SK-N-MC (cell line): Measurements from ENCODE around the gene CYB5R3.
A peak's percentile ranks its signal among the peaks of the same experiment; 100 is the strongest.

Source experiments
- DNase-seq: peaks from one replicate; pipeline ENCODE4 v3.0.0-alpha.2; 2011; ENCODE audit warnings: low read depth, low spot score
- H3K27ac ChIP-seq: fragments of 200-600 bp; sonication (generic); 2 replicates; pipeline ENCODE4 v1.5.1; 2016; ENCODE audit warnings: mixed run types
- H3K36me3 ChIP-seq: fragments of 200-600 bp; sonication (generic); 2 replicates; pipeline ENCODE4 v1.6.1; 2017; ENCODE audit warnings: antibody characterized with exemption, low read length, mixed read lengths; ENCODE audit not compliant: insufficient read depth
- H3K4me3 ChIP-seq: fragments of 200-600 bp; sonication (generic); 2 replicates; pipeline ENCODE4 v1.5.1; 2016
- H3K9ac ChIP-seq: fragments of 200-600 bp; sonication (generic); 2 replicates; pipeline ENCODE4 v1.8.0; 2017; ENCODE audit warnings: mixed run types, mixed read lengths; ENCODE audit not compliant: insufficient read length
- H3K9me3 ChIP-seq: fragments of 200-600 bp; sonication (generic); 2 replicates; pipeline ENCODE4 v1.6.1; 2017; ENCODE audit warnings: low read depth, mild to moderate bottlenecking, antibody characterized with exemption, low read length, moderate library complexity, mixed read lengths
- EZH2 ChIP-seq: fragments of 200-600 bp; sonication (generic); IDR thresholded peaks from one replicate; pipeline ENCODE4 v1.6.1; 2017; ENCODE audit warnings: antibody characterized with exemption
- FOXP2 ChIP-seq: optimal IDR thresholded peaks from 2 replicates; pipeline ENCODE3; 2011; ENCODE audit warnings: mild to moderate bottlenecking, moderate library complexity; ENCODE audit not compliant: insufficient read depth; ENCODE audit errors: extremely low read length, control extremely low read depth
- POLR2AphosphoS5 ChIP-seq: IDR thresholded peaks from 2 replicates; pipeline ENCODE4 v1.6.1; 2012; ENCODE audit warnings: mild to moderate bottlenecking, low read depth, low read length, borderline replicate concordance

The CYB5R3 gene

GRCh38 chr22:42615092-42615859 lies 33.9 kb downstream of the CYB5R3 start:
- peaks cover 16% of the 10 kb centered on the region for H3K36me3 ChIP-seq
- TF ChIP-seq POLR2AphosphoS5 (peak; percentile 100), EZH2 (no peak), FOXP2 (peak; percentile 57)
- peak overlapping the region; percentile 99 for H3K27ac ChIP-seq
- no peaks in the 10 kb centered on the region for H3K9me3 ChIP-seq
- peak; percentile 93 for DNase-seq
- peak overlapping the region; percentile 99 for H3K4me3 ChIP-seq
- peak overlapping the region; percentile 97 for H3K9ac ChIP-seq

DNA sequence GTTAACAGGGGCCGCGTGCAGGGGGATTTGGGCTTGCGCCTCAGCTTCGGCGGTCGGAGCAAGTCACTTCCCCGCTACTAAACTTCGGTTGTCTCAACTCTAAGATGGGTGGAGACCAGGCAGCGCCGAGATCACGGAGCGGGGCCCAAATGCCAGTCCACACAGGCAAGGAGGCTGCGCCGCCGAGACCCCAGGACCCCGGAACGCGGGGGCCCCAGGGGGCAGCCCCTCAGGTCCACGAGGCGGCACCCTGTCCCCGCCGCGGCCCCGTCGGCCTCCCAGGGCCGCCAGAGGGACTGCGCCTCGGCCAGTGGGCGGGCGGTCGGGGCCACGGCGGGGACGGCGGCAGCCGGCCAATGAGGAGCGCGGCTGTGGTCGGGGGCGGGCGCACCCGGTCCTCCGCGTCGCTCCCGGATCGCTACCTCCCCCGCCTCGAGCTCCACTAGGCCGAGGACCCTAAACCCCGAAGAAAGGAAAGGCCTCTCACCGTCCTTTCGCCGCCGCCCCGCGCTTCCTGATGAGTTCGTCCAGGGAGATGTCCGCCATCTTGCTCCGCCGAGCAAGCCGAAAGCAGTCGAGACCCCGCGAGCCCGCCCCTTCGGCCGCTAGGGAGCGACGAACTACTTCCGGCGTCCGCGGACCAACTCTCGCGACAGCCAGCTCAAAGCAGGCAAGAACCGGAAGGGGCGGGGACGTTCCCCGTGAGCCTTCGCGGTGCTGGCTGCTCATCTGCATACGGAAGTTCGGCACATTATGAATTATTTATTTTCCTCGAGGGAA lies 34.7 kb downstream of the CYB5R3 start, which contains the start of gene POLDIP3:
Gene POLDIP3, minus strand, starts transcription at position 572 of the 780 bp plus-strand sequence. Its CDS starts 26 bp downstream, at position 546.
- Histone ChIP-seq H3K4me3 (peak within 1 kb of the TSS; percentile 99), H3K9ac (peak within 1 kb of the TSS; percentile 97), H3K9me3 (no peaks in the 10 kb centered on the region), H3K27ac (peak within 1 kb of the TSS; percentile 99), H3K36me3 (peaks cover 16% of the 10 kb centered on the region)
- TF ChIP-seq FOXP2 = peak; percentile 77
- no peak for TF ChIP-seq POLR2AphosphoS5
- peak; percentile 92 for DNase-seq

DNA sequence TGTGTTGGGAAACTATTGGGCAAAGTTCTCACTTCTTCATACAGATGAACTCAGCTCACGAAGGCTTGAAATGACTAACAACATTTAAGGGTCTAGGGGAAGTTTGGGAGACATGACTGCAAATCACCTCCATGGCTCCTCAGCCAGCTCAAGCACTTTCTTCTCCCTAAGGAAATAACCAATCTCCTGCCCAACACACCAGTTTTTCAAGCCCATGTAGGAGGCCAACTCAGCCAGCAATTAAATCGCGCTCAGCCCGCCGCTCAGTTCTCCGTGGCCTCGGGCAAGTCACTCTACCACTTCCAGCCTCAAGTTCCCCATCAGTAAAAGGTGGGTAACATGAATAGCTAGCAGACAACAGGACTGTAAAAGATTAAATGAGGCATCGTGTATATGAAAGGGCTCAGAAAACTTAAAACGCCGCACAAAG lies 35.3 kb downstream of the CYB5R3 start:
- Histone ChIP-seq H3K9me3 (no peaks in the 10 kb centered on the region), H3K36me3 (peaks cover 16% of the 10 kb centered on the region), H3K9ac (peak overlapping the region; percentile 97), H3K27ac (peak overlapping the region; percentile 99), H3K4me3 (peak overlapping the region; percentile 99)
- no peak for TF ChIP-seq POLR2AphosphoS5
- no peak for TF ChIP-seq EZH2
- TF ChIP-seq FOXP2 = no peak
- no peak for DNase-seq

GRCh38 chr22:42612336-42612735 lies 36.9 kb downstream of the CYB5R3 start:
- peaks cover 21% of the 10 kb centered on the region for H3K36me3 ChIP-seq
- TF ChIP-seq EZH2 (no peak), POLR2AphosphoS5 (no peak), FOXP2 (no peak)
- 0 out of 2 replicates have a peak overlapping the region, but pooled peaks have one; percentile 13 for H3K27ac ChIP-seq
- no peak for DNase-seq
- H3K4me3 ChIP-seq = no peak overlapping the region
- H3K9me3 ChIP-seq = no peaks in the 10 kb centered on the region
- H3K9ac ChIP-seq = peak overlapping the region; percentile 3

- H3K36me3 ChIP-seq = peaks cover 29% of the 10 kb centered on the region
- no peak overlapping the region for H3K9ac ChIP-seq
- H3K27ac ChIP-seq = peak overlapping the region; percentile 82
- TF ChIP-seq EZH2 (no peak), FOXP2 (no peak), POLR2AphosphoS5 (no peak)
- H3K9me3 ChIP-seq = no peaks in the 10 kb centered on the region
- no peak for DNase-seq
- no peak overlapping the region for H3K4me3 ChIP-seq
Observed at GRCh38 chr22:42611051-42611450, 38.1 kb downstream of the CYB5R3 start.

- Histone ChIP-seq H3K4me3 (peak overlapping the region; percentile 47), H3K36me3 (peaks cover 35% of the 10 kb centered on the region), H3K9me3 (no peaks in the 10 kb centered on the region), H3K27ac (peak overlapping the region; percentile 82), H3K9ac (no peak overlapping the region)
- TF ChIP-seq FOXP2 (no peak), EZH2 (no peak), POLR2AphosphoS5 (no peak)
- no peak for DNase-seq
Observed at GRCh38 chr22:42610186-42610585, 39.0 kb downstream of the CYB5R3 start.

DNA sequence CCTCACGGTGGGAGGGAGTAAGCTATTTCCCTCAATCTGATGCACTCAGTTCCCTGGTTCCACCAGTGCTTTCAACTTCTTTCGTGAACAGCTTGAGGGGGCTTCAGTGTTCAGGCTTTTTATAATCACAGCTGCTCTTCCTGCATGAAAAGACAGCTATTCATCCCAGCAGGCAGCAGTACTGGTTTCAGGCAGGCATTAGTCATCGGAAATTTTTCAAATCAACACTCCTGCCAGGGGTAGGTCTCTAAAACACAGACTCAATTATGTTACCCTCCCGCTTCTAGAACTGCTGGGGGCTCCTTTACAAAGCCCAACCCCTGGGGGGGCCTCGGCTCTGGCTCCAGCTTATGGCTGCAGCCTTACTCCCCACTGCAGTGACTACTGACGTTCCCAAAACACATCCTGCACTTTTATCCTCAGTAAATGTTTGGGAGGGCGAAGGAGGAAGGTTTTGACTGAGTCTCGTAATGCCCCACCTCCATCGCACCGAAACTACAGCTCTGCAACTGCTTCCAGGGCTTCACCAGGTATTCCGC lies 40.3 kb downstream of the CYB5R3 start:
- Histone ChIP-seq H3K9ac (peak overlapping the region; percentile 49), H3K9me3 (no peaks in the 10 kb centered on the region), H3K36me3 (peaks cover 45% of the 10 kb centered on the region), H3K4me3 (peak overlapping the region; percentile 54), H3K27ac (peak overlapping the region; percentile 82)
- no peak for DNase-seq
- TF ChIP-seq FOXP2 = no peak
- TF ChIP-seq POLR2AphosphoS5 = no peak
- no peak for TF ChIP-seq EZH2
